ENCODE data around the gene FAT2. TPM values are rescaled to one million over a fixed set of nuclear protein-coding genes. Genes with fewer than 3 reads are reported as not detected.

Gene FAT2
- total RNA-seq, 1 donor from 2014 or later, result 0.53 TPM

DNA sequence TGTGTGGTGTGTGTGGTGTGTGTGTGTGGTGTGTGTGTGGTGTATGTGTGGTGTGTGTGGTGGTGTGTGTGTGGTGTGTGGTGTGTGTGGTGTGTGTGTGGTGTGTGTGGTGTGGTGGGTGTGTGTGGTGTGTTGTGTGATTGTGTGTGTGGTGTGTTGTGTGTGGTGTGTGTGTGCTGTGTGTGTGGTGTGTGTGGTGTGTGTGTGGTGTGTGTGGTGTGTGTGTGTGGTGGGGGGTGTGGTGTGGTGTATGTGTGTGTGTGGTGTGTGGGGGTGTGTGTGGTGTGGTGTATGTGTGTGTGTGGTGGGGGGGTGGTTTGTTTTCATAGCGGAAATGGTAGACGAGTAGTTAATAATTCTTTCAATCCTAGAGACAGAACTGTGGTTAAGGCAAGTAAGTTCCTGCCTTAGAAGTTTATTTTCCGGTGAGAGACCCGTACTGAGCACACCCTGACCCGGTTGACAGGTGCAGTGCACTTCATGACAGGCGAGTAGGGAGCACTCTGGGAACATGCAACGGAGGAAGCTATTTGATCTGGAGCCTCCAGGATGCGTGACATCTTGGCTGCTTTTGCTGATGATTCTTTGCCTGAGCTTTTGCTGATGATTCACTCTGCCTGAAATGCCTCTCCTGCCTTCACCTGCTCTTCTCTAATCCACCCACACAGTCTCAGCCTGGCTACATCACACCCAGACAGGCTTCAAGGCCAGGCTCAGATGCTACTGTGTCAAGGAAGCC, 21.7 kb upstream of the FAT2 start:
- no peak overlapping the region for H3K4me3 ChIP-seq
- DNase-seq (no peak), ATAC-seq (peak in 1 of 2 donors; percentile 21)
- peaks cover 12% of the 10 kb centered on the region for H3K27me3 ChIP-seq (ENCODE audit: low read depth)
- TF ChIP-seq, protein P1, sequence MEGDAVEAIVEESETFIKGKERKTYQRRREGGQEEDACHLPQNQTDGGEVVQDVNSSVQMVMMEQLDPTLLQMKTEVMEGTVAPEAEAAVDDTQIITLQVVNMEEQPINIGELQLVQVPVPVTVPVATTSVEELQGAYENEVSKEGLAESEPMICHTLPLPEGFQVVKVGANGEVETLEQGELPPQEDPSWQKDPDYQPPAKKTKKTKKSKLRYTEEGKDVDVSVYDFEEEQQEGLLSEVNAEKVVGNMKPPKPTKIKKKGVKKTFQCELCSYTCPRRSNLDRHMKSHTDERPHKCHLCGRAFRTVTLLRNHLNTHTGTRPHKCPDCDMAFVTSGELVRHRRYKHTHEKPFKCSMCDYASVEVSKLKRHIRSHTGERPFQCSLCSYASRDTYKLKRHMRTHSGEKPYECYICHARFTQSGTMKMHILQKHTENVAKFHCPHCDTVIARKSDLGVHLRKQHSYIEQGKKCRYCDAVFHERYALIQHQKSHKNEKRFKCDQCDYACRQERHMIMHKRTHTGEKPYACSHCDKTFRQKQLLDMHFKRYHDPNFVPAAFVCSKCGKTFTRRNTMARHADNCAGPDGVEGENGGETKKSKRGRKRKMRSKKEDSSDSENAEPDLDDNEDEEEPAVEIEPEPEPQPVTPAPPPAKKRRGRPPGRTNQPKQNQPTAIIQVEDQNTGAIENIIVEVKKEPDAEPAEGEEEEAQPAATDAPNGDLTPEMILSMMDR (IDR thresholded peaks at IDR 0.05), result no peak
- H3K36me3 ChIP-seq, result no peaks in the 10 kb centered on the region
- no peaks in the 10 kb centered on the region for H3K9me3 ChIP-seq
- no peaks in the 10 kb centered on the region for H3K4me1 ChIP-seq
- no peak overlapping the region for H3K27ac ChIP-seq
- intact Hi-C loops (cut with DNase I), result no loop called here

DNA sequence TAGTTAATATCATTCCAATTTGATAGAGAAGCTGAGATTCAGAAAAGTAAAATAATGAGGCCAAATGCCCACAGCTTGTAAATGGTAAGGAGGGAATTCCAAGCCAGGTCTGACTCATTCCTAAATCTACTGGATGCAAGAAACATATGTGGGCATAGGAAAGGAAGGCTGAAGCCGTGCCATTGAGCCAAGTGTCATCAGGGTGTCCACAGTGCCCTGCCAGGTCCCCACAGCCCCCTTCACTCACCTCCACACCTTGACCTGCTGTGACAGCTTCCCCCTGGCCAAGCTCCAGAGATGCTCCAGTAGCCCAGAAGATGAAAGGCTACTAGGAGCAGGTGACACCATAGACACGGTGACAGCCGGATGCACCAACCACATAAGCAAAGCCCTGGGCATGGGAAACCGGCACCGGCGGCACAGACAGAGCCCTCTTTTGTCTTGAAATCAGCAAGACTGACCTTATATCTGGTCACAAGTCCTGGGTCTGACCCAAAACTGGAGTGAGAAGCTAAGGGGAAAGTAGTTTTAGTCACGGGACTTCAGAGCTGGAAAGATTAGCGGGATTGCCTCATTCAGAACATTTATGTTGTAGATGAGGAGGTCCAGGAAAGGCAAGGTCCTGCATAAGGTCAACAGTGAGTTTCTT, 20.1 kb upstream of the FAT2 start:
- H3K27ac ChIP-seq, result no peak overlapping the region
- peaks cover 12% of the 10 kb centered on the region for H3K27me3 ChIP-seq (ENCODE audit: low read depth)
- no peaks in the 10 kb centered on the region for H3K9me3 ChIP-seq
- intact Hi-C loops (cut with DNase I), result no loop called here
- ATAC-seq, result no peak
- H3K36me3 ChIP-seq, result no peaks in the 10 kb centered on the region
- DNase-seq, result no peak
- H3K4me1 ChIP-seq, result no peaks in the 10 kb centered on the region
- H3K4me3 ChIP-seq, result no peak overlapping the region
- TF ChIP-seq, protein P1 (IDR thresholded peaks at IDR 0.05), result no peak

DNA sequence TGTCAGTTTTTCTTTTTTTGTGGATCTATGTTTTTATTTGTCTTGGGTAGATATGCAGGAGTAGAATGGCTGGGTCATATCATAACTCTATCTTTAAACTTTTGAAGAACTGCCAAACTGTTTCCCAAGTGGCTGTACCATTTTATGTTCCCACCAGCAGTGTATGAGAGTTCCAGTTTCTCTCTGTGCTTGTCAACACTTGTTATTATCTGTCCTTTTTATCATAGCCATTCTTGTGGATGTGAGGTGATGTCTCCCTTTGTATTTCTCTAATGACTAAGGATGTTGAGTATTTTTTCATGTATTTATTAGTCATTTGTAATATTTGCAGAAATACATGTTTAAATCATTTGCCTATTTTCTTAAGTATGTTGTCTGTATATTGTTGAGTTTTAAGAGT, 17.4 kb upstream of the FAT2 start:
- Histone ChIP-seq H3K27me3 (ENCODE audit: low read depth) (no peaks in the 10 kb centered on the region), H3K4me3 (no peak overlapping the region), H3K9me3 (no peaks in the 10 kb centered on the region), H3K36me3 (no peaks in the 10 kb centered on the region), H3K4me1 (no peaks in the 10 kb centered on the region), H3K27ac (no peak overlapping the region)
- TF ChIP-seq, protein P1 (IDR thresholded peaks at IDR 0.05), result no peak
- intact Hi-C loops (cut with DNase I), result no loop called here
- ATAC-seq, result no peak
- no peak for DNase-seq

DNA sequence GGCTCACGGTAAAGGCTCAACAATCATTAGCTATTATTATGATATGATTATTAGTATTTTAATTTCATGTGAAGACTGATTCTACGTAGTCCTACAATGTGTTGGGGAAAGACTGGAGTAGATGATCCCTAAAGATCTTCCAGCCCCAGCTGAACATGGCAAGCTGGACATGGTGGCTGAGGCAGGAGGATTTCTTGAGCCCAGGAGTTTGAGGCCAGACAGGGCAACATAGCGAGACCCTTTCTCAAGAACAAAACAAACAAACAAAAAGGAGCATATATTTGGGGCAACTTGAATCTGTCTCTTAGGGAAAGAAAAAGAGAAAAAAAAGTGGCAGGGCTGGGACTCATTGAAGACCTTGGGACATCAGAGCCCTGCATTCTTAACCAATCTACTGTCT, 16.2 kb upstream of the FAT2 start:
- Histone ChIP-seq H3K4me3 (no peak overlapping the region), H3K36me3 (no peaks in the 10 kb centered on the region), H3K27ac (no peak overlapping the region), H3K27me3 (ENCODE audit: low read depth) (no peaks in the 10 kb centered on the region), H3K4me1 (no peaks in the 10 kb centered on the region), H3K9me3 (no peaks in the 10 kb centered on the region)
- ATAC-seq (no peak), DNase-seq (no peak)
- intact Hi-C loops (cut with DNase I), result no loop called here
- TF ChIP-seq, protein P1 (IDR thresholded peaks at IDR 0.05), result no peak

DNA sequence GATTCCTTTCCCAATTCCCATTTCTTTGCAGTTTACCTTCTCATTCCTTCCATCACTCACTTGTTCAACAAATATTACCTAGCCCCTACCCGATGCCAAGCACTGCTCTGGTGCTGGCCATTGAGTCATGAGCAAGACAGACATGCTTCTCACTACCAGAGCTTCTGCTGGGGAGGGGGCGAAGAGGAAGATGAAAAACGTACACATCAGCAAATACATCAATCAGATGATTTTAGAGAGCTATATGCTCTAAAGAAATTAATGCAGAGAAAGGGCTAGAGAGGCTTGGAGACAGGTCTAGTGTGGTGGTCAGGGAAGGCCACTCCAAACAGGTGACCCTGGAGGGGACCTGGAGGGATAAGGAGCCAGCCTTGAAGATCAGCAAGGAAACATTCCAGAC, 14.4 kb upstream of the FAT2 start:
- intact Hi-C loops (cut with DNase I), result no loop called here
- Histone ChIP-seq H3K4me3 (no peak overlapping the region), H3K36me3 (no peaks in the 10 kb centered on the region), H3K27me3 (ENCODE audit: low read depth) (no peaks in the 10 kb centered on the region), H3K9me3 (no peaks in the 10 kb centered on the region), H3K4me1 (no peaks in the 10 kb centered on the region), H3K27ac (no peak overlapping the region)
- DNase-seq, result no peak
- TF ChIP-seq, protein P1 (IDR thresholded peaks at IDR 0.05), result no peak
- no peak for ATAC-seq
